NCI-H446 (cell line): Measurements from ENCODE around the gene CTTNBP2.

Experiments used
- DNase-seq, 2 experiments: peaks; one replicate each; lab custom pipeline; 2025; lab: John Stamatoyannopoulos, UW

Gene CTTNBP2

DNA sequence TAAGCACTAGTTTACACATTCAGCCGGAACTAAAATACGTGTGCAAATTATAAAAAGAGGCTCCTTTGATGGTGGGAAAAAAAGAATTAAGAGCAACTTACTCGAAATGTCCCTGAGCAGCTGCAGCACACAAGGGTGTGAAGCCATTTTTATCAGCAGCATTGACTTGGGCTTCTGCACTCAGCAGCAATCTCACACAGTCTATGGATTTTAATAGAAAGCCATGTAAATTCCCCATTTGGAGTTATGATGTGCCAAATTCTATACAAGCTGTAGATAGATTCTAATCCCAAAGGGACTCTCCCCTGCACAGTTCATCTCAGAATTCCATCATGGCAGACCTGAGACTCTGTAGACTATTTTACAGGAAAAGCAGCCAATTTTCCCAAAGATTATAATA, 90.5 kb downstream of the CTTNBP2 start:
- DNase-seq = no peak

DNA sequence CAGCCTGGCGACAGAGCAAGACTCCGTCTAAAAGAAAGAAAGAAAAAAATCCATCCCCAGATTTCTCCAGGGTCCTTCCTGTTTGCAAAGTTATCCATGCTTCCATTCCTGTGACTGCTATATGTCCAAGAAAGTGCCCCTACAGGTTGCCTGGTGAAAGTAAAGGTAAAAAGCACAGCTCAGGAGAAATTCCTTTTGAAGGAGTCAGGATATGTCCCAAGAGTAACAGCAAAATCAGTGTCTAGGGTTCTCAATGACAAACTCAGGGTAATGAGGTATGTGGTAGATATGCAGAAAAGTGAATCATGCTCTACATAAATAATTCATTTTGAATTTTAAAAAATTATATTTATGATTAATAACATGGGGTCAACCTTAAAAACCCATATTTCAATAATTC, 91.5 kb downstream of the CTTNBP2 start:
- no peak for DNase-seq

DNA sequence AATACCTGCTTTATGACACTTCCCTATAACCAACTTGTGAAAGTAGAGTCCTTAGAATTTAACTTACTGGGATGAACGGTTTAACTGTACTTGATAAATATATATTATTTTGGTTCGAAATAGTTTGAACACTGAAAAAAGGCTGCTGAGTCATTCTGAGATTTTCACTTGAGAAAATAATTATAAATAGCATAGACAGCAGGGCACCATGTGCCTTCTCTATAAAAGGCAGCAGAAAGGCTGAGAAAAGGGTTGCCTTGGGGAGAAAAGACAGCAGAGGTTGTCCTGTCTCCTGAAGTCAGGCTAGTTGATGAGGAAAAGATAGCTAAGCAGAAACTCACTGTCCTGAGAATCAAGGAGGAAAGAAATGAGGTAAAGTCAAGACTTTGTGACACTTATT, 92.4 kb downstream of the CTTNBP2 start:
- no peak for DNase-seq

DNA sequence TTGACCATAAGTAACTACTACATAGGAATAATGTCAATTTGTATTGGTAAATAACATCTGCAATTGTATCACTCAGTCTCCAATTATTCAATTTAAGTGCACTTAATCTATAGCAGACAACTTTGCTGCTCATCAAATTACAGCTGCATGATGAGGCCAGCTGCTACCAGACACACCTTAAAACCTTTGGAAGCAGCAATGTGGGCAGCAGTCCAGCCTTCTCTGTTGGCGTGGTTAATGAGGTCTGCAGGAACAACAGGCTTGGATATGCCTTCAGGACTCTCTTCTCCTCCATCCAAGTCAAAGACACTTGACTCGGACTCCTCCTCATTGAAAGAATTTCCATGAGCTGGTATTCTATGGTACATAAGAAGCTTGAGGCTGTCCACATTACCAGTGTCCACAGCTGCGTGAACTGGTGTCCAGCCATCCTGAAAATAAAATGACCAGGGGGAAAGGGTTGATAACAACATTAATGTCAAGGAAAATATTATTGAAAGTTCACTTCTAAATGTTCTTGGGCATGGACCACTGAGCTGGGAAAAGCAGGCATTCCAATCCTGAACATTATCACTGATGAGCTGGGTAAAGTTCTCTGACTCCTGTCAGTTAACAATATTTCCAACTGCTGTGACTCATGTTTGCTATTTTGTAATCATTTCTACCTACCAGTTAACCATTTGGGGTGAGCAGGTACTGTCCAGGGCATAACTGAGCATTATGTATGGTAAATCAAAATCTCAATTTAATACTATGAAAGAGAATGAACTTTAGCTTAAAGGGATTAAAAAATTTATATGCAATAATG, 95.7 kb downstream of the CTTNBP2 start:
- no peak for DNase-seq

DNA sequence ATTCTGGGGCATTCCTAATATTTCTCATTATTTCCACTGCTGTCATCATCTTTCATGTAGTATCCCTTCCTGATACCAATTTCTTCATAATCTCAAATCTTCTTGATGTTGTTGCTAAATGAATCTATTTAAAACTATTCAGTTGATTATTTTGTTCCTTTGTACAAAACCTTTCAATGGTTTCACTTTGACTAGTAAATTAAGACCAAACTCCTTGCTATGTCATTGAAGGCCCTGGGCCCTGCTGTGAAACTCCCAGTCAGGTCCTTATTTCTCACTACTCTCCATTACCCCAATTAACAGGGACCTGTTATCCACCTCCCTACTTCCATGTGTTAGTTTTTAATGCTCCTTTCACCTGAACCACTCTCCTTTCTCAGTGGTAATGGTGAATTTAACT, 97.0 kb downstream of the CTTNBP2 start:
- DNase-seq = no peak

- DNase-seq = no peak
Observed at GRCh38 chr7:117775801-117776200, 97.4 kb downstream of the CTTNBP2 start.

- no peak for DNase-seq
Observed at GRCh38 chr7:117774943-117775342, 98.3 kb downstream of the CTTNBP2 start.

GRCh38 chr7:117772421-117772820, 100.8 kb downstream of the CTTNBP2 start:
- DNase-seq = no peak

DNA sequence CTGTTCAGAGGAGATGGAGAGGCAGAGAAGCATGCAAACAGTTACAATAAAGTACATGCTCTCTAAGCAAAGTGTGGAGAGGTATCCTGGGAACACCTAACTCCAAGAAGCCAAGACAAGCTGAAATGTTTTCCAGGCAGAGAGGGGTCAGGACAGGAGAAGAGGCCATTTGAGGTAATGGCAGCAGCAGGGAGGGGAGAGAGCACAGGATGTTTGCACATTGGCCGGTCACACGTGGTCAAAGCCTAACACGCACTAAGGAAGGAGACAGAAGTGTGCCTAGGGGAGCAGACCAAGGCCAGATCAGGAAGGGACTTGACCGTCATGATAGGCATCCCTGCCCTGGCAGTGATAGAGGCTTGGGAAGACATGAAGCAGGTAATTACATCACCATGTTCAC, 101.5 kb downstream of the CTTNBP2 start:
- DNase-seq = no peak

DNA sequence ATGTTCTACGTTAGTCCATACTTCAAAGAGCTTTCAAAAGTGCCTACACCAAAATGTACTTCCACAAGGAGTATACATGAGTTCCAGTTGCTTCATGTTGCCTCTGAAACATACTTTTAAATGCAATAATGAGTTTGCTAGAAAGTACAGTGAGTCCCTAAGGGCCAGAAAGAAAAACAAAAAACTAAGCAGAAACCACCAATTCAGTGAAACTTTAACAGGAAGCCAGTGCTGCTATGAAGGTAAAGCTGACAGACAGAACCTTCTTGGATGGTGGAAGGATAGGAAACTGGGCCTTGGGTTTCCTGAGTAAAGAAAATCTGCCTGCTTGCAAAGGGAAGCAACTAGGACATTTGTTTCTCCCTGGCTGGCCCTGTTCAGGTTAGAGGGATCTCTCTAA, 104.2 kb downstream of the CTTNBP2 start:
- DNase-seq = no peak

- DNase-seq = no peak
Observed at GRCh38 chr7:117767951-117768350, 105.3 kb downstream of the CTTNBP2 start.

GRCh38 chr7:117766913-117767312, 106.3 kb downstream of the CTTNBP2 start:
- DNase-seq = no peak

- DNase-seq = no peak
Observed at GRCh38 chr7:117764031-117764430, 109.2 kb downstream of the CTTNBP2 start.

DNA sequence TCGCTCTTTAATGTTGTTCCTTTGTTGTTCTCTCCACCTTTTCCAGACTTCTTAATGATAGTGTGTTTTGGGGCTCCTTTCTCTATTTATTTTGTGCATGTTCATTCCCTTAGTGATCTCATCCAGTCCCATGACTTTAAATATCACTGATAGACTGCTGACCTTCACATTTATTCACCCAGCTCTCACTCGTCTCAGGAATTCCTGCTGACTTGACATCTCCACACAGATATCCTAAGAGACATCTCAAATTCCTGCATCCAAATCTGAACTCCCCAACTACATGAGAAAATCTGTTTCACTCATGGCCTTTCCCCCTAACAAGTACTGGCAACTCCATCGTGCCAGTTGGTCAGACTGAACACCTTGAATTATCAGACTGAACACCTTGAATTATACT, 111.2 kb downstream of the CTTNBP2 start:
- no peak for DNase-seq

- no peak for DNase-seq
Observed at GRCh38 chr7:117759950-117760640, 113.1 kb downstream of the CTTNBP2 start.

DNA sequence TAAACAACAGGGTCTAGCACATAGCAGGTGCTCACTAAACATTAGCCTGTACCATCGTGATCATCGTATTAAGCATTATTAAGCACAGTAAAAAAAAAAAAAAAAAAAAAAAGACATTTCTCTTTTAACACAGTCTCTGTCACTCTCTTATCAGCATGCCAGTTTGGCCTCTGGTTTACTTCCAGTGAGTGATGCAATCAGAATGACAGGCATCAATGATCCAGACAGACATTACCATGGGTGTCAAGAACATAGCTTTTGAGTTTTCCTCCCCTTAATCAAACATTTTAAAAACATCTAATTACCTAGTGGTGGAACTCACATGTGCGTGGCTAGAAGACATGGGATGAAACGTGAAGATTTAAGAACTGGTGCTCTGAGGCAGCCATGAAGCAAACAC, 115.8 kb downstream of the CTTNBP2 start:
- DNase-seq = no peak

- DNase-seq = no peak
Observed at GRCh38 chr7:117756586-117757085, 116.6 kb downstream of the CTTNBP2 start.

- DNase-seq = no peak
Observed at GRCh38 chr7:117755136-117755535, 118.1 kb downstream of the CTTNBP2 start.

GRCh38 chr7:117751775-117752174, 121.5 kb downstream of the CTTNBP2 start:
- DNase-seq = no peak

DNA sequence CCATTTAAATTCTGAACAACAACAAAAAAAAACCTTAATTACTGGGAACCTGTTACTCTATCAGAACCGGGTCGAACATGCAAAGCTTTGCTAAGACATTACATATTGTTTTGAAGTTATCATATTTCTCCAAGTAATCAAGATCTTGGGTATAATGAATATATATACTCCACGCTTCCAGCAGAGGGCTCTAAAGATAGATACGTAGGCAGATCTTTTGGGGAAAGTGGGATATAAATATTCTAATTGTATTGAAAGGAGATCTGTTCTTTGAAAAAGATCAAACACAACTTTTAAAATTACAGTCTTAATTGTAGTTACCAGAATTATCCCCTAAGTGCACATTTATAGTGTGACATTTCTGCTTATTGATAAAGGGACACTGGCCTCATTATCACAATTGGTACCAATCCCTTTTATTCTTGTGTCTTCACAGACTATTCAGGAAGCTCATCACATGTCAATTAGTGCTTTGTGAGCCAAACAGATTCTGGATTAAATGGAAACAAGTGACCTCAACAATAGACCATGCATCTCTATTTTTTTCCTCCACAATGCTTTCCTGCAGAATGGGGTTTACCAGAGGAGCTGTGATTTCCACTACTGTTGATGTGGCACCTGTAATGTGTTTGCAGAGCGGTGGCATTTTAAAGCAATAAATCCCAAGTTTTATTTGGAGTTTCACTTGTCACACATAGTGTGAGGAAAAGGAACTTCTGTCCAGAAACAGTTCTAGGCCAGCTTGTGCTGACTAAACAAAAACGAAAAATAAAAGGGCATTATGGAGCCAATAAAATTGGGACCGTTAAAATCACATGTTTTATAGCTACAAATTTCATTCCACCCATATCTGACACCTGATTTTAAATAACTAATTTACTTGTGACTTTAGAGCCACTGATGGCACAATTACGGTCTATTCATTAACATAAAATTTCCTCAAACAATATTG, 122.4 kb downstream of the CTTNBP2 start:
- DNase-seq = no peak

DNA sequence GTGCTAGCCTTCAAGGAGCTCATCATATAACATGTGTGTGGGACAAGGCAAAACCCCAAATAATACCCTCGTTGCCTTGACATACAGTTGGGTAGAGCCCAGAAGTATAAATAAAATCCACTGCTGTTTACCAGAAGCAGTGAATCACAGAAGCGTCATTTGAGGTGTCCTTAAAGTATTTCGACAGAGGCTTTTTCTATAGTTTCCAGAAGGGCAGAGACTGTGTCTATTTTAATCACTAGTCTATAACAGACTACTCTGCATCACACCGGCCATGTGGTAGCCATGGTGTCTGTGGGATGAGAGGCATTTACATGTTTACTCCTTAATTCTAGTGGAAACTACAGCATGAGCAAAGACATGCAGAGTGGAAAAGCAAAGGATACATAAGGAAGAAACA, 131.3 kb downstream of the CTTNBP2 start:
- DNase-seq = no peak

GRCh38 chr7:117739085-117739484, 134.2 kb downstream of the CTTNBP2 start:
- DNase-seq = no peak
